ENCODE data around the gene STIM2.

STIM2 gene

GRCh38 chr4:27005501-27005900, 144.9 kb downstream of the STIM2 start:
- peak overlapping the region; percentile 78 for H3K27ac ChIP-seq (ENCODE audit: low read depth, low read length, poor library complexity, severe bottlenecking)
- H3K4me1 ChIP-seq (ENCODE audit: insufficient read depth, low read length, severe bottlenecking) = peaks cover 63% of the 10 kb centered on the region

GRCh38 chr4:27005905-27006590, 145.4 kb downstream of the STIM2 start:
- Histone ChIP-seq H3K27me3 (ENCODE audit: insufficient read depth, low read length) (no peaks in the 10 kb centered on the region), H3K4me3 (ENCODE audit: low read depth, low read length, poor library complexity, severe bottlenecking) (peak overlapping the region; percentile 28), H3K9me2 (ENCODE audit: low read depth, low read length) (no peaks in the 10 kb centered on the region), H3K4me1 (ENCODE audit: insufficient read depth, low read length, severe bottlenecking) (peaks cover 60% of the 10 kb centered on the region), H3K4me2 (ENCODE audit: low read length) (peak overlapping the region; percentile 49), H2AFZ (ENCODE audit: low read length) (no peak overlapping the region), H3K9me3 (ENCODE audit: low read length) (no peaks in the 10 kb centered on the region), H3F3A (ENCODE audit: insufficient read depth, low read length) (no peaks in the 10 kb centered on the region), H3K9ac (ENCODE audit: low read length) (peak overlapping the region; percentile 42), H3K27ac (ENCODE audit: low read depth, low read length, poor library complexity, severe bottlenecking) (peak overlapping the region; percentile 78), H3K79me2 (ENCODE audit: insufficient read depth, low read length) (no peaks in the 10 kb centered on the region), H4K20me1 (ENCODE audit: insufficient read depth, low read length) (no peaks in the 10 kb centered on the region), H3K36me3 (ENCODE audit: insufficient read depth, low read length) (peaks cover 18% of the 10 kb centered on the region; the same call in 1 of the 2 replicates)
- no peak for TF ChIP-seq EZH2 (IDR thresholded peaks at IDR 0.05; ENCODE audit: borderline replicate concordance, low read length)
- no peak for TF ChIP-seq CTCF (IDR thresholded peaks at IDR 0.05; ENCODE audit: low read length)

More at GRCh38 chr4:27005501-27005900, 144.9 kb downstream of the STIM2 start:
- Histone ChIP-seq H3K79me2 (ENCODE audit: insufficient read depth, low read length) (no peaks in the 10 kb centered on the region), H3K36me3 (ENCODE audit: insufficient read depth, low read length) (peaks cover 18% of the 10 kb centered on the region; the same call in 1 of the 2 replicates), H3K4me2 (ENCODE audit: low read length) (peak overlapping the region; percentile 49; the same call in 1 of the 2 replicates), H3K9me2 (ENCODE audit: low read depth, low read length) (no peaks in the 10 kb centered on the region), H3K9ac (ENCODE audit: low read length) (peak overlapping the region; percentile 42), H4K20me1 (ENCODE audit: insufficient read depth, low read length) (no peaks in the 10 kb centered on the region), H3K4me3 (ENCODE audit: low read depth, low read length, poor library complexity, severe bottlenecking) (no peak overlapping the region), H3K9me3 (ENCODE audit: low read length) (no peaks in the 10 kb centered on the region), H3K27me3 (ENCODE audit: insufficient read depth, low read length) (no peaks in the 10 kb centered on the region), H3F3A (ENCODE audit: insufficient read depth, low read length) (no peaks in the 10 kb centered on the region), H2AFZ (ENCODE audit: low read length) (no peak overlapping the region)
- TF ChIP-seq CTCF (IDR thresholded peaks at IDR 0.05; ENCODE audit: low read length) (no peak), EZH2 (IDR thresholded peaks at IDR 0.05; ENCODE audit: borderline replicate concordance, low read length) (no peak)

- Histone ChIP-seq H4K20me1 (ENCODE audit: insufficient read depth, low read length) (no peaks in the 10 kb centered on the region), H3K4me2 (ENCODE audit: low read length) (peak overlapping the region; percentile 49), H3F3A (ENCODE audit: insufficient read depth, low read length) (no peaks in the 10 kb centered on the region), H3K27me3 (ENCODE audit: insufficient read depth, low read length) (no peaks in the 10 kb centered on the region), H3K4me3 (ENCODE audit: low read depth, low read length, poor library complexity, severe bottlenecking) (peak overlapping the region; percentile 28), H3K27ac (ENCODE audit: low read depth, low read length, poor library complexity, severe bottlenecking) (peak overlapping the region; percentile 78), H3K36me3 (ENCODE audit: insufficient read depth, low read length) (peaks cover 18% of the 10 kb centered on the region; the same call in 1 of the 2 replicates), H3K9me3 (ENCODE audit: low read length) (no peaks in the 10 kb centered on the region), H3K79me2 (ENCODE audit: insufficient read depth, low read length) (no peaks in the 10 kb centered on the region), H3K4me1 (ENCODE audit: insufficient read depth, low read length, severe bottlenecking) (peaks cover 60% of the 10 kb centered on the region), H3K9me2 (ENCODE audit: low read depth, low read length) (no peaks in the 10 kb centered on the region), H2AFZ (ENCODE audit: low read length) (no peak overlapping the region), H3K9ac (ENCODE audit: low read length) (peak overlapping the region; percentile 42; the same call in 1 of the 2 replicates)
- TF ChIP-seq CTCF (IDR thresholded peaks at IDR 0.05; ENCODE audit: low read length) (no peak), EZH2 (IDR thresholded peaks at IDR 0.05; ENCODE audit: borderline replicate concordance, low read length) (no peak)
Measured at GRCh38 chr4:27006646-27007045, 146.0 kb downstream of the STIM2 start.

All from OCI-LY1 (cell line).